HepG2 (cell line): Measurements from ENCODE around the gene ADAT3. TPM values are rescaled to one million over a fixed set of nuclear protein-coding genes. Genes with fewer than 3 reads are reported as not detected.

ENCODE experiments used
- AGO1 ChIP-seq: fragments of 200-400 bp; formaldehyde crosslinking; IDR thresholded peaks from 2 replicates; pipeline ENCODE4 v1.6.1; 2017; ENCODE audit warnings: mild to moderate bottlenecking, low read depth, low read length, moderate library complexity; ENCODE audit not compliant: poor library complexity, severe bottlenecking
- BRD4 ChIP-seq: sonication (generic); formaldehyde crosslinking; IDR thresholded peaks from 2 replicates; pipeline ENCODE4 v1.4.0; 2020; ENCODE audit warnings: missing genetic modification reagents
- CENPT ChIP-seq: sonication (generic); formaldehyde crosslinking; IDR thresholded peaks from 2 replicates; pipeline ENCODE4 v1.8.0; 2022; ENCODE audit warnings: low read depth, mild to moderate bottlenecking, moderate library complexity, missing genetic modification reagents
- FOSL2 ChIP-seq: sonication (generic); formaldehyde crosslinking; IDR thresholded peaks from 2 replicates; pipeline ENCODE4 v1.4.0; 2020; ENCODE audit warnings: missing genetic modification reagents
- HNF4A ChIP-seq: sonication (generic); formaldehyde crosslinking; IDR thresholded peaks from 2 replicates; pipeline ENCODE4 v1.4.0; 2020; ENCODE audit warnings: missing genetic modification reagents
- HOXD1 ChIP-seq: sonication (generic); formaldehyde crosslinking; IDR thresholded peaks from 2 replicates; pipeline ENCODE4 v1.5.0; 2020; ENCODE audit warnings: missing genetic modification reagents
- IKZF1 ChIP-seq: fragments of 450-650 bp; IDR thresholded peaks from 2 replicates; pipeline ENCODE4 v1.7.1; 2016
- IKZF4 ChIP-seq: sonication (generic); formaldehyde crosslinking; IDR thresholded peaks from 2 replicates; pipeline ENCODE4 v1.5.1; 2020; ENCODE audit warnings: borderline replicate concordance, mild to moderate bottlenecking, low read depth, missing genetic modification reagents; ENCODE audit errors: not compliant biosample characterization
- MTF2 ChIP-seq: sonication (generic); formaldehyde crosslinking; IDR thresholded peaks from 2 replicates; pipeline ENCODE4 v1.5.0; 2020; ENCODE audit warnings: missing genetic modification reagents, borderline replicate concordance
- NPAS2 ChIP-seq: sonication (generic); formaldehyde crosslinking; IDR thresholded peaks from 2 replicates; pipeline ENCODE4 v1.8.0; 2022; ENCODE audit warnings: mild to moderate bottlenecking, missing genetic modification reagents, borderline replicate concordance
- SMAD9 ChIP-seq: sonication (generic); formaldehyde crosslinking; IDR thresholded peaks from 2 replicates; pipeline ENCODE4 v1.5.1; 2020; ENCODE audit warnings: mild to moderate bottlenecking, missing genetic modification reagents
- SRF ChIP-seq: IDR thresholded peaks from 2 replicates; pipeline ENCODE4 v1.6.1; 2011; ENCODE audit warnings: mild to moderate bottlenecking, low read depth, low read length, moderate library complexity
- TBX3 ChIP-seq: fragments of 450-650 bp; IDR thresholded peaks from 2 replicates; pipeline ENCODE4 v1.6.1; 2017; ENCODE audit warnings: antibody characterized with exemption, mild to moderate bottlenecking, inconsistent platforms, borderline replicate concordance
- ZNF260 ChIP-seq: sonication (generic); formaldehyde crosslinking; IDR thresholded peaks from 2 replicates; pipeline ENCODE4 v1.4.0; 2020; ENCODE audit warnings: missing genetic modification reagents, low read depth, mild to moderate bottlenecking, borderline replicate concordance
- ZNF446 ChIP-seq: sonication (generic); formaldehyde crosslinking; IDR thresholded peaks from 2 replicates; pipeline ENCODE4 v1.5.0; 2020; ENCODE audit warnings: mild to moderate bottlenecking, missing genetic modification reagents
- ZNF546 ChIP-seq: sonication (generic); formaldehyde crosslinking; conservative IDR thresholded peaks from 2 replicates; pipeline ENCODE4 v1.8.1; 2023; ENCODE audit warnings: mild to moderate bottlenecking, missing genetic modification reagents
- ZZZ3 ChIP-seq: sonication (generic); formaldehyde crosslinking; IDR thresholded peaks from 2 replicates; pipeline ENCODE4 v1.4.0; 2020; ENCODE audit warnings: missing genetic modification reagents, mild to moderate bottlenecking, borderline replicate concordance
- polyA plus RNA-seq, 8 experiments: library from polyadenylated mRNA; depleted of rRNA in 3 of 8; stranded (reverse) in 7 of 8; unstranded in 1 of 8; fragments of >200 nt; fragmentation: Illumina TruSeq in 4 of 8; extraction: Trizol in 4 of 8; gene quantifications; 2 replicates each; pipeline versions ENCODE4 v1.2.1 to v1.2.3, GENCODE V29; 2011 to 2016; ENCODE audit warnings: low read depth in 4 of 8, missing spikeins in 1 of 8, mixed read lengths in 1 of 8; ENCODE audit not compliant: insufficient read depth in 1 of 8
- total RNA-seq, 5 experiments: library from RNA; depleted of rRNA; stranded (reverse); fragments of >200 nt; fragmentation: Illumina TruSeq; extraction: Trizol; gene quantifications; 2 replicates each; pipeline ENCODE4 v1.2.3, GENCODE V29; 2016; ENCODE audit warnings: low read depth in 1 of 5
- TF ChIP-seq, protein P1 (sequence below): sonication (generic); formaldehyde crosslinking; IDR thresholded peaks from 2 replicates; pipeline ENCODE4 v1.5.0; 2020; ENCODE audit warnings: mild to moderate bottlenecking, missing genetic modification reagents, borderline replicate concordance
- TF ChIP-seq, protein P2 (sequence below): sonication (generic); formaldehyde crosslinking; IDR thresholded peaks from 2 replicates; pipeline ENCODE4 v1.4.0; 2020; ENCODE audit warnings: missing genetic modification reagents
- TF ChIP-seq, protein P3 (sequence below): sonication (generic); formaldehyde crosslinking; IDR thresholded peaks from 2 replicates; pipeline ENCODE4 v1.8.0; 2022; ENCODE audit warnings: mild to moderate bottlenecking, missing genetic modification reagents

Gene ADAT3
- total and polyA plus RNA-seq, 2 of the 13 experiments (the other 11 are each of a cell fraction or from before 2014, with no cell fraction given) = 0.95 to 3.5 TPM

DNA sequence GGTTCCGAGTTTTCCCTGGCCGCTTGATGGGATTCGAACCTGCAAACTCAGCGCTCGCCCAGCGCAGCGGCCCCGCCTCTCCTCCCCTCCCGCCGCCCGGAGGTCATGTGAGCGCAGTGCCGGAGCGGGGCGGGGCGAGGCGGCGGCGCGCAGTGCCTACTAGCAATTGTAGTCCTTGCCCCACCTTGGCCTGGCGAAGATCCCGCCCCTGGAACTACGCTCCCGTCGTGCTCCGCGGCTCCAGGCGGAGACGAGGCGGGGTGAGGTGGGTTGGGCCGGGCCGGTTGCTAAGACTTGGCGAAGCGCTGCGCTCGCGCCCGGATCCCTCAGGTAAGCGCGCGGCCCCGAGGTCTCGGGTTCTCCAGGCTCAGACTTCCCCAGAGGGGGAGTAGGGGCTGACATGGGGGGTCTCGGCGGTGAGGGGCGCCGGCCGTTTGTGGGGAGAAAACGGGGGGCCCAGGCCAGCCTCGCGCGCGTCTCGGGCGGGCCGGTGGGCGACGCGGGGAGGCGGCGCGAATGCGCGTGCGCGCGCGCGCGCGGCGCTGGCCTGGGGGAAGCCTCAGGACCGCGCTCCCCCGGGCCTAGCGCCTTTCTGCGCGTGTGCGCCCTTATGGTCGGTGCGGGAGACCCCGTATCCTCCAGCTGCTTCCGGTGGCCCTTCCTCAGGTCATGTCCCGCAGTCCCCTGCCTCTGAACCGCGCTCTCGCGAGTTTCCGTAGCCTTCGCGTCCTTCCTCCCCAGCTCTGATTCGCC, at the start of gene ADAT3, which contains the start of gene SCAMP4 (continued):
- TF ChIP-seq HNF4A (CRISPR knock-in tag) (0 out of 2 replicates have a peak, but pooled peaks have one; percentile 4), FOSL2 (CRISPR knock-in tag) (peak; percentile 45), ZNF446 (CRISPR knock-in tag) (0 out of 2 replicates have a peak, but pooled peaks have one; percentile 46), IKZF4 (no peak), BRD4 (CRISPR knock-in tag) (no peak), HOXD1 (CRISPR knock-in tag) (peak; percentile 56; the same call in 1 of the 2 replicates), CENPT (CRISPR knock-in tag) (no peak), NPAS2 (CRISPR knock-in tag) (no peak), ZNF260 (CRISPR knock-in tag) (no peak), TBX3 (peak; percentile 49; the same call in 1 of the 2 replicates), SRF (0 out of 2 replicates have a peak, but pooled peaks have one; percentile 39), AGO1 (no peak), ZNF546 (CRISPR knock-in tag) (no peak), MTF2 (CRISPR knock-in tag) (no peak), SMAD9 (CRISPR knock-in tag) (no peak), ZZZ3 (CRISPR knock-in tag) (peak; percentile 55; the same call in 1 of the 2 replicates), IKZF1 (no peak)
- TF ChIP-seq, protein P1, sequence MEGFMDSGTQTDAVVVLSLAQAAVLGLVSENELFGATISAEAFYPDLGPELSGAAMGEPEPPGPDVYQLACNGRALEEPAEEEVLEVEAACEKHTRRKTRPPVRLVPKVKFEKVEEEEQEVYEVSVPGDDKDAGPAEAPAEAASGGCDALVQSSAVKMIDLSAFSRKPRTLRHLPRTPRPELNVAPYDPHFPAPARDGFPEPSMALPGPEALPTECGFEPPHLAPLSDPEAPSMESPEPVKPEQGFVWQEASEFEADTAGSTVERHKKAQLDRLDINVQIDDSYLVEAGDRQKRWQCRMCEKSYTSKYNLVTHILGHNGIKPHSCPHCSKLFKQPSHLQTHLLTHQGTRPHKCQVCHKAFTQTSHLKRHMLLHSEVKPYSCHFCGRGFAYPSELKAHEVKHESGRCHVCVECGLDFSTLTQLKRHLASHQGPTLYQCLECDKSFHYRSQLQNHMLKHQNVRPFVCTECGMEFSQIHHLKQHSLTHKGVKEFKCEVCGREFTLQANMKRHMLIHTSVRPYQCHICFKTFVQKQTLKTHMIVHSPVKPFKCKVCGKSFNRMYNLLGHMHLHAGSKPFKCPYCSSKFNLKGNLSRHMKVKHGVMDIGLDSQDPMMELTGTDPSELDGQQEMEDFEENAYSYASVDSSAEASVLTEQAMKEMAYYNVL (CRISPR knock-in tag) = no peak
- TF ChIP-seq, protein P2, sequence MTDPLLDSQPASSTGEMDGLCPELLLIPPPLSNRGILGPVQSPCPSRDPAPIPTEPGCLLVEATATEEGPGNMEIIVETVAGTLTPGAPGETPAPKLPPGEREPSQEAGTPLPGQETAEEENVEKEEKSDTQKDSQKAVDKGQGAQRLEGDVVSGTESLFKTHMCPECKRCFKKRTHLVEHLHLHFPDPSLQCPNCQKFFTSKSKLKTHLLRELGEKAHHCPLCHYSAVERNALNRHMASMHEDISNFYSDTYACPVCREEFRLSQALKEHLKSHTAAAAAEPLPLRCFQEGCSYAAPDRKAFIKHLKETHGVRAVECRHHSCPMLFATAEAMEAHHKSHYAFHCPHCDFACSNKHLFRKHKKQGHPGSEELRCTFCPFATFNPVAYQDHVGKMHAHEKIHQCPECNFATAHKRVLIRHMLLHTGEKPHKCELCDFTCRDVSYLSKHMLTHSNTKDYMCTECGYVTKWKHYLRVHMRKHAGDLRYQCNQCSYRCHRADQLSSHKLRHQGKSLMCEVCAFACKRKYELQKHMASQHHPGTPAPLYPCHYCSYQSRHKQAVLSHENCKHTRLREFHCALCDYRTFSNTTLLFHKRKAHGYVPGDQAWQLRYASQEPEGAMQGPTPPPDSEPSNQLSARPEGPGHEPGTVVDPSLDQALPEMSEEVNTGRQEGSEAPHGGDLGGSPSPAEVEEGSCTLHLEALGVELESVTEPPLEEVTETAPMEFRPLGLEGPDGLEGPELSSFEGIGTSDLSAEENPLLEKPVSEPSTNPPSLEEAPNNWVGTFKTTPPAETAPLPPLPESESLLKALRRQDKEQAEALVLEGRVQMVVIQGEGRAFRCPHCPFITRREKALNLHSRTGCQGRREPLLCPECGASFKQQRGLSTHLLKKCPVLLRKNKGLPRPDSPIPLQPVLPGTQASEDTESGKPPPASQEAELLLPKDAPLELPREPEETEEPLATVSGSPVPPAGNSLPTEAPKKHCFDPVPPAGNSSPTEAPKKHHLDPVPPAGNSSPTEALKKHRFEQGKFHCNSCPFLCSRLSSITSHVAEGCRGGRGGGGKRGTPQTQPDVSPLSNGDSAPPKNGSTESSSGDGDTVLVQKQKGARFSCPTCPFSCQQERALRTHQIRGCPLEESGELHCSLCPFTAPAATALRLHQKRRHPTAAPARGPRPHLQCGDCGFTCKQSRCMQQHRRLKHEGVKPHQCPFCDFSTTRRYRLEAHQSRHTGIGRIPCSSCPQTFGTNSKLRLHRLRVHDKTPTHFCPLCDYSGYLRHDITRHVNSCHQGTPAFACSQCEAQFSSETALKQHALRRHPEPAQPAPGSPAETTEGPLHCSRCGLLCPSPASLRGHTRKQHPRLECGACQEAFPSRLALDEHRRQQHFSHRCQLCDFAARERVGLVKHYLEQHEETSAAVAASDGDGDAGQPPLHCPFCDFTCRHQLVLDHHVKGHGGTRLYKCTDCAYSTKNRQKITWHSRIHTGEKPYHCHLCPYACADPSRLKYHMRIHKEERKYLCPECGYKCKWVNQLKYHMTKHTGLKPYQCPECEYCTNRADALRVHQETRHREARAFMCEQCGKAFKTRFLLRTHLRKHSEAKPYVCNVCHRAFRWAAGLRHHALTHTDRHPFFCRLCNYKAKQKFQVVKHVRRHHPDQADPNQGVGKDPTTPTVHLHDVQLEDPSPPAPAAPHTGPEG (CRISPR knock-in tag) = peak; percentile 66; the same call in 1 of the 2 replicates
- TF ChIP-seq, protein P3, sequence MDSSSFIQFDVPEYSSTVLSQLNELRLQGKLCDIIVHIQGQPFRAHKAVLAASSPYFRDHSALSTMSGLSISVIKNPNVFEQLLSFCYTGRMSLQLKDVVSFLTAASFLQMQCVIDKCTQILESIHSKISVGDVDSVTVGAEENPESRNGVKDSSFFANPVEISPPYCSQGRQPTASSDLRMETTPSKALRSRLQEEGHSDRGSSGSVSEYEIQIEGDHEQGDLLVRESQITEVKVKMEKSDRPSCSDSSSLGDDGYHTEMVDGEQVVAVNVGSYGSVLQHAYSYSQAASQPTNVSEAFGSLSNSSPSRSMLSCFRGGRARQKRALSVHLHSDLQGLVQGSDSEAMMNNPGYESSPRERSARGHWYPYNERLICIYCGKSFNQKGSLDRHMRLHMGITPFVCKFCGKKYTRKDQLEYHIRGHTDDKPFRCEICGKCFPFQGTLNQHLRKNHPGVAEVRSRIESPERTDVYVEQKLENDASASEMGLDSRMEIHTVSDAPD (CRISPR knock-in tag) = no peak; the same call in 1 of the 2 replicates
